Esophagus squamous epithelium (tissue), 4 donors: ENCODE measurements around the gene DHRSX.

Experiments
- CTCF ChIP-seq, 6 experiments: fragments of 450-650 bp in 4 of 6; fragments of 200-600 bp in 2 of 6; sonication (generic) in 2 of 6; IDR thresholded peaks; one replicate each; pipeline ENCODE4 v1.5.1; 2016 to 2019; ENCODE audit warnings: antibody characterized with exemption in 6 of 6, mild to moderate bottlenecking in 4 of 6, moderate library complexity in 4 of 6
- POLR2A ChIP-seq, 4 donors: fragments of 450-650 bp; IDR thresholded peaks; one replicate each; pipeline ENCODE4 v1.6.1; 2017; ENCODE audit warnings: antibody characterized with exemption in 4 of 4, mild to moderate bottlenecking in 4 of 4, moderate library complexity in 3 of 4

DNA sequence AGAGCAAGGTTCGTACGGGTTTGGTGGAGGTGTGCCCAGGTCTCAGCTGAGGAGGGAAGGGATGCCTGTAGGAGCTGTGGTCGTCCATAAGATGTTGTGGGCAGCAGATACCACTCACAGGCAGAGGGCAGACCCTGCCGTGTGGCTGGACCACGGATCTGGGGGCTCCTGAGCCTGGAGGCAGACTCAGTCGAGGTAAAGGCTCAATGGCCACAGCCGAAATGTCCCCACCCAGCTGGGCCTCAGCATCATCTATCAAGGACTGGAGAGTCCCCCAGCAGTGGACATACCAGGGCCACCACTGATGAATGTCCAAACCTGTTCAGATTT lies 98.5 kb downstream of the DHRSX start:
- TF ChIP-seq CTCF (IDR thresholded peaks at IDR 0.05) (no peak), POLR2A (IDR thresholded peaks at IDR 0.05) (no peak)
